Spleen (tissue), 7 donors: ENCODE data around the gene LRRC75A.

Source experiments
- CTCF ChIP-seq, 11 experiments: fragments of 200-600 bp in 7 of 11; fragments of 450-650 bp in 4 of 11; sonication (generic) in 4 of 11; IDR thresholded peaks in 8 of 11; conservative IDR thresholded peaks in 3 of 11; 1 replicate in 7 of 11; 2 replicates in 4 of 11; pipeline versions ENCODE4 v1.4.0 to v1.8.0; 2016 to 2021; ENCODE audit warnings: antibody characterized with exemption in 11 of 11, inconsistent platforms in 4 of 11, mild to moderate bottlenecking in 1 of 11
- POLR2A ChIP-seq, 3 donors: fragments of 450-650 bp; IDR thresholded peaks; one replicate each; pipeline ENCODE4 v1.5.1; 2017; ENCODE audit warnings: antibody characterized with exemption in 3 of 3, mild to moderate bottlenecking in 1 of 3
- POLR2AphosphoS5 ChIP-seq, 3 donors: sonication (generic); formaldehyde crosslinking; IDR thresholded peaks; one replicate each; pipeline ENCODE4 v1.5.1; 2017; ENCODE audit warnings: antibody characterized with exemption in 3 of 3
- donor health status: DM: no; HTN: no; CAD: no; lungs with moderate emphysema.
- donor health status: DM: no; HTN: no; CAD: no.
- donor health status: DM: no; HTN: no; CAD: no.

- no peak for TF ChIP-seq CTCF (IDR thresholded peaks at IDR 0.05 in 8 of 11, conservative IDR thresholded peaks at IDR 0.05 in 3 of 11)
- TF ChIP-seq POLR2A (IDR thresholded peaks at IDR 0.05) = no peak
- TF ChIP-seq POLR2AphosphoS5 (IDR thresholded peaks at IDR 0.05) = no peak
Observed at GRCh38 chr17:16460796-16461605, 31.0 kb downstream of the LRRC75A start.
